Measurements from ENCODE around the gene ECT2L. TPM values are rescaled to one million over a fixed set of nuclear protein-coding genes. Genes with fewer than 3 reads are reported as not detected.
A peak's percentile ranks its signal among the peaks of the same experiment; 100 is the strongest.

ECT2L gene
- total RNA-seq, 1 donor from 2014 or later = 1.6 TPM

- no peaks in the 10 kb centered on the region for H3K9me3 ChIP-seq (replicated peaks)
- no peak for DNase-seq
- no peaks in the 10 kb centered on the region for H3K27me3 ChIP-seq (ENCODE audit: low read depth)
- peak overlapping the region; percentile 88 for H3K27ac ChIP-seq (replicated peaks)
- no peak overlapping the region for H3K4me3 ChIP-seq
- intact Hi-C loops (cut with micrococcal nuclease) = no loop called here
- no peak for TF ChIP-seq CTCF (IDR thresholded peaks at IDR 0.05; ENCODE audit: borderline replicate concordance)
- H3K4me1 ChIP-seq = peaks cover 44% of the 10 kb centered on the region
- H3K36me3 ChIP-seq = no peaks in the 10 kb centered on the region
Measured at GRCh38 chr6:138873191-138873590, 77.3 kb downstream of the ECT2L start.

- Histone ChIP-seq H3K27ac (replicated peaks) (no peak overlapping the region), H3K4me1 (peaks cover 9% of the 10 kb centered on the region), H3K27me3 (ENCODE audit: low read depth) (no peaks in the 10 kb centered on the region), H3K9me3 (replicated peaks) (no peaks in the 10 kb centered on the region), H3K36me3 (no peaks in the 10 kb centered on the region), H3K4me3 (no peak overlapping the region)
- TF ChIP-seq CTCF (IDR thresholded peaks at IDR 0.05; ENCODE audit: borderline replicate concordance) = no peak
- DNase-seq = no peak
- intact Hi-C loops (cut with micrococcal nuclease) = no loop called here
Measured at GRCh38 chr6:138882369-138883017, 86.6 kb downstream of the ECT2L start.

- Histone ChIP-seq H3K9me3 (replicated peaks) (no peaks in the 10 kb centered on the region), H3K36me3 (no peaks in the 10 kb centered on the region), H3K27ac (replicated peaks) (no peak overlapping the region), H3K4me1 (peaks cover 14% of the 10 kb centered on the region), H3K27me3 (ENCODE audit: low read depth) (no peaks in the 10 kb centered on the region), H3K4me3 (no peak overlapping the region)
- no peak for TF ChIP-seq CTCF (IDR thresholded peaks at IDR 0.05; ENCODE audit: borderline replicate concordance)
- intact Hi-C loops (cut with micrococcal nuclease) = no loop called here
- DNase-seq = no peak
Measured at GRCh38 chr6:138885156-138885819, 89.4 kb downstream of the ECT2L start.

- Histone ChIP-seq H3K4me3 (no peak overlapping the region), H3K9me3 (replicated peaks) (peaks cover 7% of the 10 kb centered on the region), H3K27ac (replicated peaks) (no peak overlapping the region), H3K27me3 (ENCODE audit: low read depth) (no peaks in the 10 kb centered on the region), H3K36me3 (no peaks in the 10 kb centered on the region), H3K4me1 (peaks cover 11% of the 10 kb centered on the region)
- no peak for TF ChIP-seq CTCF (IDR thresholded peaks at IDR 0.05; ENCODE audit: borderline replicate concordance)
- DNase-seq = no peak
- intact Hi-C loops (cut with micrococcal nuclease) = no loop called here
Measured at GRCh38 chr6:138891255-138891986, 95.5 kb downstream of the ECT2L start.

GRCh38 chr6:138896104-138896756 lies 100.3 kb downstream of the ECT2L start:
- H3K4me3 ChIP-seq = no peak overlapping the region
- no peak for DNase-seq
- H3K9me3 ChIP-seq (replicated peaks) = peaks cover under 1% of the 10 kb centered on the region
- no peaks in the 10 kb centered on the region for H3K27me3 ChIP-seq (ENCODE audit: low read depth)
- peaks cover 15% of the 10 kb centered on the region for H3K36me3 ChIP-seq
- TF ChIP-seq CTCF (IDR thresholded peaks at IDR 0.05; ENCODE audit: borderline replicate concordance) = no peak
- H3K27ac ChIP-seq (replicated peaks) = no peak overlapping the region
- peaks cover 5% of the 10 kb centered on the region for H3K4me1 ChIP-seq
- intact Hi-C loops (cut with micrococcal nuclease) = no loop called here
